Measurements from ENCODE around the gene CRYBB1.

CRYBB1 gene

GRCh38 chr22:26550498-26551033 lies 67.3 kb downstream of the CRYBB1 start:
- no peak for DNase-seq

GRCh38 chr22:26549902-26550497 lies 67.8 kb downstream of the CRYBB1 start:
- DNase-seq: no peak

Data from NCI-H1092 treated with DMSO at 0.1 percent for 48 hours (cell line).